ENCODE measurements around the gene TBX10.
"Not testable (repeated sequence)": the region's sequence is repeated elsewhere in the genome, so short reads cannot be mapped to it uniquely, and the experiment has no call there.

TBX10 gene

GRCh38 chr11:67645521-67646461, 6.2 kb upstream of the TBX10 start:
- no peak for DNase-seq (ENCODE audit: low read depth)

GRCh38 chr11:67644472-67645418, 5.2 kb upstream of the TBX10 start:
- no peak for DNase-seq (ENCODE audit: low read depth)

GRCh38 chr11:67644042-67644441, 4.5 kb upstream of the TBX10 start:
- DNase-seq (ENCODE audit: low read depth) = no peak

- DNase-seq (ENCODE audit: low read depth) = no peak
These were observed 2.9 kb upstream of the TBX10 start for GRCh38 chr11:67642173-67643120.

GRCh38 chr11:67641338-67642172, 2.0 kb upstream of the TBX10 start:
- DNase-seq (ENCODE audit: low read depth) = no peak

GRCh38 chr11:67640758-67641337, 1.3 kb upstream of the TBX10 start:
- no peak for DNase-seq (ENCODE audit: low read depth)

GRCh38 chr11:67640021-67640757, 626 bp upstream of the TBX10 start:
- peak; percentile 47 for DNase-seq (ENCODE audit: low read depth)

- no peak for DNase-seq (ENCODE audit: low read depth)
These were observed 777 bp downstream of the TBX10 start for GRCh38 chr11:67638535-67639437.

GRCh38 chr11:67637441-67637840, 2.1 kb downstream of the TBX10 start:
- not testable (repeated sequence) for DNase-seq (ENCODE audit: low read depth)

- no peak for DNase-seq (ENCODE audit: low read depth)
These were observed 2.6 kb downstream of the TBX10 start for GRCh38 chr11:67636962-67637361.

GRCh38 chr11:67635231-67635521, 4.4 kb downstream of the TBX10 start:
- DNase-seq (ENCODE audit: low read depth) = no peak

- DNase-seq (ENCODE audit: low read depth) = no peak
These were observed 5.0 kb downstream of the TBX10 start for GRCh38 chr11:67634366-67635230.

- no peak for DNase-seq (ENCODE audit: low read depth)
These were observed 5.7 kb downstream of the TBX10 start for GRCh38 chr11:67633758-67634365.

GRCh38 chr11:67632982-67633755, 6.4 kb downstream of the TBX10 start:
- DNase-seq (ENCODE audit: low read depth) = no peak

- DNase-seq (ENCODE audit: low read depth) = no peak
These were observed 7.2 kb downstream of the TBX10 start for GRCh38 chr11:67632175-67632981.

GRCh38 chr11:67631853-67632174, 7.7 kb downstream of the TBX10 start:
- no peak for DNase-seq (ENCODE audit: low read depth)

Measured in activated T-cell treated with anti-CD3 and anti-CD28 coated beads for 48 hours (primary cell).